K562 (cell line): ENCODE measurements around the gene AK5. TPM values are rescaled to one million over a fixed set of nuclear protein-coding genes. Genes with fewer than 3 reads are reported as not detected.

ENCODE experiments used
- ATAC-seq: fragments of 200-7000 bp; cut with Tn5 transposase; 3 replicates; pipeline ENCODE4 v1.9.1; 2020; ENCODE audit warnings: moderate library complexity
- BruUV-seq: library from RNA; stranded (reverse); fragments of 400-500 nt; replicated peaks from 2 replicates; lab custom pipeline; 2021; lab: Mats Ljungman, UMichigan
- CTCF ChIA-PET: fragments of 300-600 bp; formaldehyde crosslinking; extraction: SDS; loops from one replicate; lab custom pipeline; 2021; ENCODE audit warnings: low intra/inter-chr PET ratio; lab: Yijun Ruan, JAX
- POLR2A ChIA-PET: fragments of 300-600, 350-650 bp; sonication (Branson Sonifier 250); formaldehyde crosslinking; extraction: SDS; loops from one replicate; lab custom pipeline; 2021; ENCODE audit warnings: antibody characterized with exemption, inconsistent platforms; lab: Yijun Ruan, JAX
- DNase-seq, 4 experiments: peaks; one replicate each; pipeline versions ENCODE4 v3.0.0 to v3.0.0-alpha.2; 2011 to 2018; ENCODE audit warnings: low spot score in 3 of 4, mixed read lengths in 3 of 4; ENCODE audit errors: extremely low read depth in 1 of 4
- FAIRE-seq: peaks from 2 replicates; lab custom pipeline; 2011; peaks lifted over from hg19 to GRCh38; lab: Jason Lieb, UNC
- H2AFZ ChIP-seq: 2 replicates; pipeline ENCODE4 v1.6.0; 2011; ENCODE audit warnings: low read depth, low read length, control low read depth, inconsistent platforms
- H3K27ac ChIP-seq: fragments of 200-600 bp; 3 replicates; pipeline ENCODE4 v1.8.0; 2011; ENCODE audit warnings: low read depth, mild to moderate bottlenecking, control low read depth, inconsistent platforms, low read length, moderate library complexity, mixed read lengths; ENCODE audit errors: extremely low read depth
- H3K27me3 ChIP-seq, 2 experiments: fragments of 300-600 bp in 1 of 2; 2 replicates in 1 of 2; 3 replicates in 1 of 2; pipeline versions ENCODE4 v1.6.0 to v1.8.0; 2011; ENCODE audit warnings: inconsistent platforms in 2 of 2, low read length in 2 of 2, mild to moderate bottlenecking in 1 of 2, mixed read lengths in 1 of 2, moderate library complexity in 1 of 2; ENCODE audit not compliant: control insufficient read depth in 2 of 2, insufficient read depth in 2 of 2
- H3K36me3 ChIP-seq: fragments of 300-600 bp; 3 replicates; pipeline ENCODE4 v1.8.0; 2011; ENCODE audit warnings: mild to moderate bottlenecking, low read length, inconsistent platforms; ENCODE audit not compliant: control insufficient read depth, insufficient read depth
- H3K4me1 ChIP-seq, 2 experiments: fragments of 200-600 bp in 1 of 2; replicated peaks in 1 of 2; 2 replicates in 1 of 2; 3 replicates in 1 of 2; pipeline versions ENCODE4 v1.5.1 to v1.8.0; 2011; ENCODE audit warnings: inconsistent platforms in 2 of 2, low read length in 2 of 2, mild to moderate bottlenecking in 1 of 2, mixed read lengths in 1 of 2, moderate library complexity in 1 of 2; ENCODE audit not compliant: control insufficient read depth in 2 of 2, insufficient read depth in 2 of 2
- H3K4me2 ChIP-seq: 2 replicates; pipeline ENCODE4 v1.6.1; 2011; ENCODE audit warnings: low read length, control low read depth, inconsistent platforms, mixed read lengths; ENCODE audit not compliant: insufficient read depth
- H3K4me3 ChIP-seq: fragments of 200-600 bp; sonication (generic), shearing (Covaris generic); 2 replicates; pipeline ENCODE4 v1.5.1; 2016; ENCODE audit warnings: control low read depth, inconsistent platforms
- H3K79me2 ChIP-seq: fragments of 200-600 bp; 3 replicates; pipeline ENCODE4 v1.8.0; 2011; ENCODE audit warnings: low read length, inconsistent platforms; ENCODE audit not compliant: control insufficient read depth, insufficient read depth
- H3K9ac ChIP-seq, 2 experiments: 2 replicates each; pipeline versions ENCODE4 v1.6.0 to v1.6.1; 2011; ENCODE audit warnings: low read depth in 2 of 2, low read length in 2 of 2, control low read depth in 1 of 2, inconsistent platforms in 1 of 2, mild to moderate bottlenecking in 1 of 2, mixed read lengths in 1 of 2; ENCODE audit not compliant: insufficient read depth in 1 of 2
- H3K9me1 ChIP-seq: one replicate; pipeline ENCODE4 v1.6.0; 2011; ENCODE audit warnings: inconsistent platforms, mild to moderate bottlenecking, low read length, moderate library complexity; ENCODE audit not compliant: control insufficient read depth, insufficient read depth
- H3K9me3 ChIP-seq: replicated peaks from 2 replicates; pipeline ENCODE4 v1.5.1; 2011; ENCODE audit warnings: low read depth, low read length, inconsistent platforms; ENCODE audit not compliant: control insufficient read depth, insufficient read depth
- H4K20me1 ChIP-seq: replicated peaks from 2 replicates; pipeline ENCODE4 v1.6.1; 2011; ENCODE audit warnings: low read length, inconsistent platforms, mixed read lengths; ENCODE audit not compliant: control insufficient read depth, insufficient read depth
- CHCHD3 ChIP-seq: fragments of 250-450 bp; sonication (Bioruptor Pico); IDR thresholded peaks from 2 replicates; pipeline ENCODE4 v2.1.2; 2022; ENCODE audit warnings: mild to moderate bottlenecking
- CXXC5 ChIP-seq: fragments of 250-450 bp; sonication (Bioruptor Pico); IDR thresholded peaks from 2 replicates; pipeline ENCODE4 v1.8.0; 2022; ENCODE audit warnings: inconsistent platforms, mild to moderate bottlenecking, moderate library complexity
- HNRNPL ChIP-seq: fragments of 200-400 bp; formaldehyde crosslinking; IDR thresholded peaks from 2 replicates; pipeline ENCODE4 v1.6.1; 2017; ENCODE audit warnings: low read depth, mild to moderate bottlenecking, low read length
- MED1 ChIP-seq: sonication (generic); formaldehyde crosslinking; IDR thresholded peaks from 2 replicates; pipeline ENCODE4 v1.8.1; 2023; ENCODE audit warnings: missing genetic modification reagents, borderline replicate concordance
- TFAM ChIP-seq: fragments of 250-450 bp; sonication (Bioruptor Pico); conservative IDR thresholded peaks from 2 replicates; pipeline ENCODE4 v1.5.0; 2021; ENCODE audit warnings: mild to moderate bottlenecking, moderate library complexity
- ZBTB5 ChIP-seq: fragments of 450-650 bp; IDR thresholded peaks from 2 replicates; pipeline ENCODE4 v1.6.1; 2017; ENCODE audit warnings: antibody characterized with exemption
- ZFPM2 ChIP-seq: fragments of 250-450 bp; sonication (Bioruptor Pico); IDR thresholded peaks from 2 replicates; pipeline ENCODE4 v1.5.1; 2022; ENCODE audit warnings: mild to moderate bottlenecking
- WGBS: fragments of 100-300 bp; shearing (Covaris generic); methylation state at CpG from one replicate; pipeline ENCODE4 v1.1.6; 2016; ENCODE audit warnings: low coverage, mixed read lengths; ENCODE audit not compliant: insufficient coverage; ENCODE audit errors: missing lambda C conversion rate; 5-methylcytosine and 5-hydroxymethylcytosine counted together
- in situ Hi-C: fragments of 300-500 bp; cut with MboI; formaldehyde crosslinking; loops from 4 replicates; pipeline ENCODE4 v1.15.0; 2018; ENCODE audit warnings: inconsistent platforms, mixed read lengths
- intact Hi-C: fragments of 100-400 bp; cut with micrococcal nuclease; formaldehyde crosslinking; loops from 2 replicates; pipeline ENCODE4 v1.14.2; 2022
- polyA plus RNA-seq, 8 experiments: library from polyadenylated mRNA; depleted of rRNA in 4 of 8; stranded (reverse) in 5 of 8; unstranded in 3 of 8; fragments of >200 nt; fragmentation: Nextera tagmentation in 2 of 8; fragmentation: Illumina TruSeq in 1 of 8; extraction: Ambion mirVana in 2 of 8; extraction: Trizol in 1 of 8; gene quantifications; 2 replicates each; pipeline versions ENCODE4 v1.2.1 to v1.2.3, GENCODE V29; 2011 to 2014; ENCODE audit warnings: inconsistent platforms in 1 of 8, missing spikeins in 1 of 8
- total RNA-seq, 7 experiments: library from RNA; depleted of rRNA in 6 of 7; stranded (reverse); fragments of >200 nt in 6 of 7; fragmentation: Illumina TruSeq in 2 of 7; extraction: Trizol in 2 of 7; gene quantifications; 2 replicates each; pipeline versions ENCODE4 v1.2.1 to v1.2.3, GENCODE V29; 2011 to 2021; ENCODE audit warnings: low replicate concordance in 1 of 7

Gene AK5
- total and polyA plus RNA-seq, 9 of the 15 experiments (the other 6 are each of a cell fraction or from before 2014, with no cell fraction given), result 0.06 TPM; not detected in 8

GRCh38 chr1:77476475-77476874 lies 194.7 kb downstream of the AK5 start:
- no peak for FAIRE-seq

More at GRCh38 chr1:77476475-77476874, 194.7 kb downstream of the AK5 start:
- Histone ChIP-seq H4K20me1 (no peaks in the 10 kb centered on the region), H3K4me3 (no peak overlapping the region), H3K9me3 (no peaks in the 10 kb centered on the region), H3K9ac (no peak overlapping the region)
- CTCF ChIA-PET, result no interaction called here
- no TSS peak for BruUV-seq
- DNase-seq, result no peak
- in situ Hi-C loops, result no loop called here
- TF ChIP-seq ZFPM2 (CRISPR knock-in tag) (no peak), MED1 (CRISPR knock-in tag) (no peak), CXXC5 (no peak), CHCHD3 (no peak), ZBTB5 (no peak), TFAM (CRISPR knock-in tag) (no peak), HNRNPL (no peak)
- TF ChIP-seq, all 486 proteins: peak for 0
- no peaks in the 10 kb centered on the region for H3K4me1 ChIP-seq
- no peak for ATAC-seq
- no peaks in the 10 kb centered on the region; a peak in 1 of 5 replicates for H3K27me3 ChIP-seq
- no peak overlapping the region for H3K27ac ChIP-seq
- H3K79me2 ChIP-seq, result no peaks in the 10 kb centered on the region
- POLR2A ChIA-PET, result no interaction called here
- no peaks in the 10 kb centered on the region for H3K36me3 ChIP-seq
- no peak overlapping the region for H2AFZ ChIP-seq
- no peak overlapping the region for H3K4me2 ChIP-seq
- whole genome bisulfite sequencing, result 3% methylated on average over 7 of the region's 7 CpGs
- intact Hi-C loops, result no loop called here
- H3K9me1 ChIP-seq, result no peaks in the 10 kb centered on the region
